GM13976 (cell line): Measurements from ENCODE around the gene BRMS1.

ENCODE experiments used
- DNase-seq: peaks from one replicate; pipeline ENCODE4 v3.0.0; 2012; ENCODE audit warnings: low spot score
- CTCF ChIP-seq: IDR thresholded peaks from 2 replicates; pipeline ENCODE4 v1.5.1; 2012; ENCODE audit warnings: borderline replicate concordance, mild to moderate bottlenecking; ENCODE audit not compliant: insufficient read depth; ENCODE audit errors: extremely low read depth, missing control alignments, control extremely low read depth
- in situ Hi-C: fragments of 300-500 bp; cut with MboI; formaldehyde crosslinking; loops from one replicate; pipeline ENCODE4 v1.12.0; 2022; ENCODE audit warnings: low sequenced_read_pairs, mixed read lengths, inconsistent platforms; ENCODE audit not compliant: unreplicated experiment

Gene BRMS1

DNA sequence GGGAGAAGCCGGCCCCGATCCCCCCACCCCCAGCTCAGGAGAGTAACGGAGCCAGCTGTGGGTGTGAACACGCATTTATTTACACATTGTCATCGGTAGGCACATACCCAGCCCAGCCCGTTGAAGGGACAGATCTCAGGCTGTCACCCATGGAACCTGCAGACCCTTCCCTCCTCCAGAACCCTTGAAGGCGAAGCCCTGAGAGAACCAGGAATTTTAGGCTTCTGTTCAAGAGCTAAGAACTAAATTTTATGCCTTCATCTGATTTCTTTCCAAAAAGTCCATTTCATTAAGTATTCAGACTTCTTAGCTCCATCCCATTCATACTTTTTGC lies 379 bp upstream of the BRMS1 start:
- no peak for DNase-seq
- in situ Hi-C loops: no loop called here
- TF ChIP-seq CTCF: no peak

DNA sequence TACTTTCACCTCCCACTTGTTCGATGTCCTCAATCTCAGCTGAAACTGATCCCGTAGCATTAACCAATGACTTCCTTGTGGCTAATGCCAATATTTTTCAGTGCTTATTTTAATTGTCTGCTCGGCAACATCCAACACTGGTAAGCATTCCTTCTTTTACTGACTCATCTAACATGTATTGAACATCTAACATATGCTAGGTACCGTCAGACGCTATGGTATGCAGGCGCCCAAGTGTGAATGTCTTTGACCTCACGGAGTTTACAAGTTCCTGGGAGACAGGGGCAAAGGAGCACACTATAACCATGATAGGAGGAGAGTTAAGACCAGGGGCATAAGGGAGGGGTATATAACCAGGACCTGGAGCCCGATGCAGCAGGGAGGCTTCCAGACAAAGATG lies 1.7 kb downstream of the BRMS1 start:
- no peak for DNase-seq
- in situ Hi-C loops: no loop called here
- no peak for TF ChIP-seq CTCF

- no peak for DNase-seq
- in situ Hi-C loops: no loop called here
- no peak for TF ChIP-seq CTCF
Measured at GRCh38 chr11:66341502-66342126, 3.3 kb downstream of the BRMS1 start.

DNA sequence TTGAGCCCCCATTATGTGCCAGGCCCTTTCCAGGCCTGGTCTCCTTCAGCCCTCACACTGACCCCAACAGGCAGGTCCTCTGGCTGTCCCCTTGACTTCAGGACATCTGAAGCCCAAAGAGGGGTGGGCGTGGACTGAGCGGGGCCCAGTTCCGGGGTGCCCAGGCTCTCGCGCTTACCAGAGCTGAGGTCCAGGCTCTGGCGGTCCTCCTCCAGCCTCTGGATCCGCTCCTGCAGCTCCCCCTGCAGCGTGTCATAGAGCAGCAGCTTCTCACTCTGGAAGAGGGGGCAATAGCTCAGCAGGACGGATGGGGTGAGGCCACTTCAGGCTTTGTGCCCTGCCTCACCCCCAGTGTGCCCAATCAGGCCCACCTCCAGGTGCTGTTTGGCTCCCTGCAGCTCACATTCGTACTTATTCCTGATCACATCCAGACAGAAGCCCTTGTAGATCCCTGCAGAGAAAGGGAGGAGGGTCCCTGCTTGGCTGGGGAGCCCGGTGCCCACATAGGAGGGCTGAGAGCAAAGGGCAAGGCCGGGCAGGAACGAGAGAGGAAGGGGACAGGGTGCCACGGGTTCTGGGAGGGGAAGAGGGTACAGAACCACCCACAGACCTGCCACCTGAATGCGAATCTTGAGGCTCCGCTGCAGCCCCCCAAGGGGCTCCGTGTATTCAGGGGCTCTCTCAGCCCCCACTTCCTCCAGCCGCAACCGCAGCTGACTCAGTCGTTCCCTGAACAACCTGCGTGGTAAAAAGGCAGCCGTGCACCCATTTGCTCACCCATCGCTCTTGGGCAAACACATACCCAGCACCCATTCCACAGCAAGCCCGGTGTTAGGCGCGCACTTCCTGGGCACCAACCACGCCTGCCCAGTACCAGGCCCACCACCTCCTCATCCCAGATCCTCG lies 4.1 kb downstream of the BRMS1 start:
- in situ Hi-C loops: no loop called here
- no peak for TF ChIP-seq CTCF
- DNase-seq: no peak

DNA sequence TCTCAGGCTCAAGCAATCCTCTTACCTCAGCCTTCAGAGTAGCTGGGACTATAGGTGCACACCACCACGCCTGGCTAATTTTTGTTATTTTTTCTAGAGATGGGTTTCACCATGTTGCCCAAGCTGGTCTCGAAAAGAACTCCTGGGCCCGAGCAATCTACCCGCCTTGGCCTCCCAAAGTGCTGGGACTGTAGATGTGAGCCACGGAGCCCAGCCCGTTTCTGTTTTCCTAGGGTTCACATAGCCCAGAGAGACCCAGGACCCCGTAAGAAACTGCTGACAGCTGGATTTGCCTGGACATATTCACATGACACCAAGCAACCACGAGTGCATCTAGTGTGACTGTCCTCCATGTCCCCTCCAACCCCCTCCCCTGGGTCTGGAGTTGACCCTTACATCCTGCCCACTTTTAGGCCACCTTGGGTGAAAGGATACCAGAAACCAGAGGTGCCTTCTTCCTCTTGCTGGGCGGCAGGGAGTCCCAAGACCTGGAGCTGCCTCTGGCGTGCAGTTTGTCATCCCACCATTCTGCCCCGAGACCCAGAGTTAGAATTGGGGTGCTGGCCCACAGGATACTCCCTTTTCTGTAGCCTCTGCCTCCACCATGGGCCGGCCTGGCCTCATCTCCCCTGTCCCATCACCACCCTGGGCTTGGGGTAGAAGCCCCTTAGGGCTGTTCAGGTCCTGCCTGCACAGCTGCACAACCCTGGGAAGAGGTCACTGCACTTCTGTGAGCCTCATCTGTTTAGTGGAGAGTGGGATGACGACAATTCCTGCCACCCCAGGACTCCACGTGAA lies 5.0 kb downstream of the BRMS1 start:
- TF ChIP-seq CTCF: no peak
- in situ Hi-C loops: no loop called here
- no peak for DNase-seq

- TF ChIP-seq CTCF: no peak
- in situ Hi-C loops: no loop called here
- DNase-seq: no peak
Measured at GRCh38 chr11:66339162-66339675, 5.7 kb downstream of the BRMS1 start.
